SK-N-SH (cell line): ENCODE data around the gene REC8. TPM values are rescaled to one million over a fixed set of nuclear protein-coding genes. Genes with fewer than 3 reads are reported as not detected.

Experiments
- CTCF ChIA-PET: fragments of 300-600, 350-600 bp; formaldehyde crosslinking; extraction: SDS; loops from one replicate; lab custom pipeline; 2021; lab: Yijun Ruan, JAX
- POLR2A ChIA-PET: fragments of 350-600 bp; sonication (Branson Sonifier 250); formaldehyde crosslinking; extraction: SDS; loops from one replicate; lab custom pipeline; 2020; ENCODE audit warnings: antibody characterized with exemption, inconsistent platforms; lab: Yijun Ruan, JAX
- DNase-seq: peaks from one replicate; pipeline ENCODE4 v3.0.0; 2012
- H2AFZ ChIP-seq: fragments of 200-600 bp; sonication (generic); 2 replicates; pipeline ENCODE4 v1.8.1; 2016; ENCODE audit warnings: antibody characterized with exemption, mild to moderate bottlenecking, low read depth
- H3F3A ChIP-seq: fragments of 200-600 bp; sonication (generic); replicated peaks from 2 replicates; pipeline ENCODE3; 2016; ENCODE audit warnings: antibody characterized with exemption, mild to moderate bottlenecking; ENCODE audit not compliant: insufficient read depth
- H3K27ac ChIP-seq, 2 experiments: fragments of 200-500 bp in 1 of 2; fragments of 200-600 bp in 1 of 2; sonication (Bioruptor generic) in 1 of 2; sonication (generic), shearing (Covaris generic) in 1 of 2; 2 replicates each; pipeline versions ENCODE4 v1.5.1 to v1.6.1; 2014 to 2016; ENCODE audit warnings: low read depth in 2 of 2, inconsistent platforms in 1 of 2, low read length in 1 of 2, mild to moderate bottlenecking in 1 of 2, mixed read lengths in 1 of 2
- H3K27me3 ChIP-seq: fragments of 200-600 bp; sonication (generic), shearing (Covaris generic); 2 replicates; pipeline ENCODE4 v1.6.1; 2016; ENCODE audit warnings: mixed run types; ENCODE audit not compliant: insufficient read depth
- H3K36me3 ChIP-seq, 2 experiments: fragments of 200-500 bp in 1 of 2; fragments of 200-600 bp in 1 of 2; sonication (Bioruptor generic) in 1 of 2; sonication (generic) in 1 of 2; replicated peaks in 1 of 2; 2 replicates each; pipeline versions ENCODE3 to v1.5.1; 2014 to 2016; ENCODE audit warnings: low read length in 1 of 2, mild to moderate bottlenecking in 1 of 2; ENCODE audit not compliant: insufficient read depth in 2 of 2, control insufficient read depth in 1 of 2
- H3K4me1 ChIP-seq, 2 experiments: fragments of 200-500 bp in 1 of 2; fragments of 200-600 bp in 1 of 2; sonication (Bioruptor generic) in 1 of 2; sonication (generic), shearing (Covaris generic) in 1 of 2; 2 replicates each; pipeline versions ENCODE4 v1.5.1 to v1.6.1; 2014 to 2016; ENCODE audit warnings: low read depth in 1 of 2, low read length in 1 of 2, mixed run types in 1 of 2; ENCODE audit not compliant: insufficient read depth in 2 of 2, control insufficient read depth in 1 of 2
- H3K4me2 ChIP-seq: fragments of 200-600 bp; sonication (generic), shearing (Covaris generic); 2 replicates; pipeline ENCODE4 v1.6.1; 2017; ENCODE audit warnings: mixed run types
- H3K4me3 ChIP-seq, 2 experiments: fragments of 200-500 bp in 1 of 2; fragments of 200-600 bp in 1 of 2; sonication (Bioruptor generic) in 1 of 2; sonication (generic), shearing (Covaris generic) in 1 of 2; 2 replicates each; pipeline versions ENCODE4 v1.5.1 to v1.8.1; 2014 to 2016; ENCODE audit warnings: low read depth in 2 of 2, inconsistent platforms in 1 of 2, low read length in 1 of 2, mild to moderate bottlenecking in 1 of 2, mixed read lengths in 1 of 2, moderate library complexity in 1 of 2
- H3K79me2 ChIP-seq: fragments of 200-600 bp; sonication (generic); 2 replicates; pipeline ENCODE4 v1.8.1; 2017; ENCODE audit warnings: mild to moderate bottlenecking; ENCODE audit not compliant: insufficient read depth
- H3K9ac ChIP-seq: fragments of 200-600 bp; sonication (generic); 2 replicates; pipeline ENCODE4 v1.6.1; 2017; ENCODE audit warnings: mixed run types
- H3K9me2 ChIP-seq: fragments of 200-600 bp; sonication (generic); 2 replicates; pipeline ENCODE4 v1.6.1; 2017; ENCODE audit warnings: mixed run types
- H3K9me3 ChIP-seq: fragments of 200-600 bp; sonication (generic); 2 replicates; pipeline ENCODE4 v1.6.1; 2017; ENCODE audit warnings: mixed run types, mild to moderate bottlenecking, moderate library complexity
- H4K20me1 ChIP-seq: fragments of 200-600 bp; sonication (generic); 2 replicates; pipeline ENCODE4 v1.6.1; 2017; ENCODE audit warnings: mild to moderate bottlenecking, mixed run types; ENCODE audit not compliant: insufficient read depth
- EZH2phosphoT487 ChIP-seq: fragments of 200-600 bp; sonication (generic); IDR thresholded peaks from 2 replicates; pipeline ENCODE4 v1.6.1; 2017; ENCODE audit warnings: low read depth, mixed run types, mild to moderate bottlenecking, antibody characterized with exemption, moderate library complexity, borderline replicate concordance
- FOSL2 ChIP-seq: IDR thresholded peaks from 2 replicates; pipeline ENCODE4 v1.4.0; 2012; ENCODE audit warnings: low read depth, mild to moderate bottlenecking, moderate library complexity, borderline replicate concordance
- FOXJ3 ChIP-seq: sonication (generic); formaldehyde crosslinking; IDR thresholded peaks from 2 replicates; pipeline ENCODE4 v1.5.1; 2020; ENCODE audit warnings: mild to moderate bottlenecking, missing genetic modification reagents
- FOXM1 ChIP-seq: IDR thresholded peaks from 2 replicates; pipeline ENCODE4 v1.4.0; 2012; ENCODE audit warnings: low read depth, mild to moderate bottlenecking
- GABPA ChIP-seq: IDR thresholded peaks from 2 replicates; pipeline ENCODE4 v1.4.0; 2012; ENCODE audit warnings: low read depth, mild to moderate bottlenecking
- IRF3 ChIP-seq: fragments of 150-350 bp; IDR thresholded peaks from 2 replicates; pipeline ENCODE4 v1.6.1; 2016; ENCODE audit warnings: mild to moderate bottlenecking, low read depth, low read length
- MAX ChIP-seq: IDR thresholded peaks from 2 replicates; pipeline ENCODE4 v1.4.0; 2012; ENCODE audit warnings: low read depth
- NFIC ChIP-seq: IDR thresholded peaks from 2 replicates; pipeline ENCODE4 v1.4.0; 2012; ENCODE audit warnings: borderline replicate concordance
- POLR2AphosphoS5 ChIP-seq: IDR thresholded peaks from 2 replicates; pipeline ENCODE4 v1.6.1; 2012; ENCODE audit warnings: low read depth, low read length
- REST ChIP-seq: IDR thresholded peaks from 2 replicates; pipeline ENCODE4 v1.6.1; 2012; ENCODE audit warnings: mild to moderate bottlenecking, low read depth, low read length, moderate library complexity
- SIN3A ChIP-seq: IDR thresholded peaks from 2 replicates; pipeline ENCODE4 v1.6.1; 2012; ENCODE audit warnings: low read depth, mild to moderate bottlenecking, low read length, moderate library complexity, borderline replicate concordance
- SMC3 ChIP-seq: IDR thresholded peaks from 2 replicates; pipeline ENCODE4 v1.6.1; 2012; ENCODE audit warnings: low read depth, low read length, improper control_type of control experiment
- TAF1 ChIP-seq: IDR thresholded peaks from 2 replicates; pipeline ENCODE4 v1.6.1; 2012; ENCODE audit warnings: low read depth, mild to moderate bottlenecking, low read length, moderate library complexity, borderline replicate concordance
- YY1 ChIP-seq: IDR thresholded peaks from 2 replicates; pipeline ENCODE4 v1.4.0; 2012; ENCODE audit warnings: low read depth, mild to moderate bottlenecking
- WGBS: methylation state at CpG from one replicate; pipeline ENCODE4 v1.1.6; 2017; ENCODE audit warnings: low lambda C conversion rate; 5-methylcytosine and 5-hydroxymethylcytosine counted together
- polyA plus RNA-seq, 3 experiments: library from polyadenylated mRNA; depleted of rRNA; stranded (reverse); fragments of >200 nt; gene quantifications; 2 replicates each; pipeline ENCODE4 v1.2.3, GENCODE V29; 2012
- TF ChIP-seq, protein P1 (sequence below): IDR thresholded peaks from 2 replicates; pipeline ENCODE4 v1.4.0; 2012; ENCODE audit warnings: low read depth, borderline replicate concordance
- TF ChIP-seq, protein P2 (sequence below): fragments of 200-600 bp; sonication (generic); IDR thresholded peaks from 2 replicates; pipeline ENCODE4 v1.6.1; 2017; ENCODE audit warnings: antibody characterized with exemption, mild to moderate bottlenecking, moderate library complexity

Gene REC8
- polyA plus RNA-seq, 1 of the 3 experiments (the other 2 are of a cell fraction): 23.2 TPM

DNA sequence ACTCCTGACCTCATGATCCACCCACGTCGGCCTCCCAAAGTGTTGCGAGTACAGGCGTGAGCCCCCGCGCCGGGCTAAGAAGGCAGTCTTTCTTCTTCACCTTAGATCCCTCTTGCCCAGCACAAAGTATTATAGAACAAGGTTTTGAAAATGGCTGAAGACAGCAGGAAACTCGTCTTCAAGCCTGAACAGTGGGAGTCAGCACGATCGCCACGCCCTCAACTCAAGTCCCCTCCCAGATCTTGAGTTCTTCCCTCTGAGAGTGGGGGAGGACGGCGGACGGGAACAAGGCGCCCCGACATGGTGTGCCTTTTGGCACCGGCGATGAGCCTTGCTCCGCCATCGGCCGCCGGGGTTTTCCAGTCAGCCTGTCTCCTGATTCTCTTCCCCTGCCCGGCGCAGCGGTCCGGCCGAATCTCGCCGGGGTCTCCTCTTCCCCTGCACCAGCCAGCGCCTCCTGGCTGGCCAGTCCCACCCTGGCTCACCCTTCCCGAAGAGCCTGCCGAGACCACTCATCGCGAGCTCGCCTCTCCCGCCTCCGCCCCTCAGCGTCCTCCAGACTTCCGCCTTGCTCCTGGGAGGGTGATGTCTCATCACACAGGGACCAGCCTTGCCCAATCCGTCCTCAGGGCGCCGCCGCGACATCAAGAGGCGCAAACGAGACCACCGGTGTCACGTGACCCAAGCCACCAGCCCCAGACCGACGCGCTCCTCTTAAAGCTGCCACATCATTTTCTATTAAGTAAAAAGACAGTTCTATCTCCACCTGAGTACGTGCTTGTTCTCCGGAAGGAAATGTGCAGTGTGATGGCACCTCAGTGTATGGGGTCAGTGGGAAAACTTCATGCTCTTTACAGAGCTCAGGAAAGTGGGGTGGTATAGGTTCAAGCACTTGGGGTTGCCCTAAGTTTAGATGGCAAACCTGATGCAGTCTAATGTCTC, 41.3 kb downstream of the REC8 start, which contains the start of gene CHMP4A (continued):
- TF ChIP-seq, protein P1, sequence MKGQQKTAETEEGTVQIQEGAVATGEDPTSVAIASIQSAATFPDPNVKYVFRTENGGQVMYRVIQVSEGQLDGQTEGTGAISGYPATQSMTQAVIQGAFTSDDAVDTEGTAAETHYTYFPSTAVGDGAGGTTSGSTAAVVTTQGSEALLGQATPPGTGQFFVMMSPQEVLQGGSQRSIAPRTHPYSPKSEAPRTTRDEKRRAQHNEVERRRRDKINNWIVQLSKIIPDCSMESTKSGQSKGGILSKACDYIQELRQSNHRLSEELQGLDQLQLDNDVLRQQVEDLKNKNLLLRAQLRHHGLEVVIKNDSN: peak; percentile 96
- TF ChIP-seq IRF3 (peak; percentile 21; the same call in 1 of the 2 replicates), SIN3A (no peak), NFIC (0 out of 2 replicates have a peak, but pooled peaks have one; percentile 5)

GRCh38 chr14:24213866-24214662, 42.2 kb downstream of the REC8 start:
- H3F3A ChIP-seq: peaks cover 26% of the 10 kb centered on the region
- H3K27ac ChIP-seq: peak overlapping the region; percentile 80 to 96
- no peaks in the 10 kb centered on the region for H3K9me2 ChIP-seq
- no peak for DNase-seq
- H3K4me1 ChIP-seq: peaks cover 9 to 17% of the 10 kb centered on the region in 2 experiments; a peak in 3 of 4 replicates
- peaks cover 25 to 47% of the 10 kb centered on the region in 2 experiments for H3K36me3 ChIP-seq
- peaks cover 1% of the 10 kb centered on the region; the same call in 1 of the 2 replicates for H4K20me1 ChIP-seq
- no peaks in the 10 kb centered on the region for H3K9me3 ChIP-seq
- no peaks in the 10 kb centered on the region for H3K27me3 ChIP-seq
- 85% methylated on average over 7 of the region's 7 CpGs for WGBS
- peak overlapping the region; percentile 73 to 80 for H3K4me3 ChIP-seq
- POLR2A ChIA-PET: interaction anchor here (0.8 to 2.0 kb wide), 8 partner anchors 11 to 67 kb away, joined by 3 to 15 read pairs (median 5); partner anchors contain the start of genes IPO4, PSME2, RABGGTA and RNF31
- H3K4me2 ChIP-seq: peak overlapping the region; percentile 78
- peak overlapping the region; percentile 78 for H2AFZ ChIP-seq
- peak overlapping the region; percentile 98; the same call in 1 of the 2 replicates for H3K9ac ChIP-seq
- CTCF ChIA-PET: interaction anchor here (0.6 to 3.8 kb wide), 11 partner anchors 19 to 218 kb away, joined by 3 to 20 read pairs (median 4); partner anchors contain the start of genes CIDEB, DCAF11, RABGGTA and TINF2
- H3K79me2 ChIP-seq: peaks cover 46% of the 10 kb centered on the region
- TF ChIP-seq FOXM1 (no peak), NFIC (no peak), POLR2AphosphoS5 (no peak), FOSL2 (no peak), EZH2phosphoT487 (no peak), FOXJ3 (CRISPR knock-in tag) (no peak), GABPA (no peak), IRF3 (no peak), TAF1 (no peak), REST (no peak), SMC3 (no peak), MAX (no peak), YY1 (no peak)
- TF ChIP-seq, protein P2, sequence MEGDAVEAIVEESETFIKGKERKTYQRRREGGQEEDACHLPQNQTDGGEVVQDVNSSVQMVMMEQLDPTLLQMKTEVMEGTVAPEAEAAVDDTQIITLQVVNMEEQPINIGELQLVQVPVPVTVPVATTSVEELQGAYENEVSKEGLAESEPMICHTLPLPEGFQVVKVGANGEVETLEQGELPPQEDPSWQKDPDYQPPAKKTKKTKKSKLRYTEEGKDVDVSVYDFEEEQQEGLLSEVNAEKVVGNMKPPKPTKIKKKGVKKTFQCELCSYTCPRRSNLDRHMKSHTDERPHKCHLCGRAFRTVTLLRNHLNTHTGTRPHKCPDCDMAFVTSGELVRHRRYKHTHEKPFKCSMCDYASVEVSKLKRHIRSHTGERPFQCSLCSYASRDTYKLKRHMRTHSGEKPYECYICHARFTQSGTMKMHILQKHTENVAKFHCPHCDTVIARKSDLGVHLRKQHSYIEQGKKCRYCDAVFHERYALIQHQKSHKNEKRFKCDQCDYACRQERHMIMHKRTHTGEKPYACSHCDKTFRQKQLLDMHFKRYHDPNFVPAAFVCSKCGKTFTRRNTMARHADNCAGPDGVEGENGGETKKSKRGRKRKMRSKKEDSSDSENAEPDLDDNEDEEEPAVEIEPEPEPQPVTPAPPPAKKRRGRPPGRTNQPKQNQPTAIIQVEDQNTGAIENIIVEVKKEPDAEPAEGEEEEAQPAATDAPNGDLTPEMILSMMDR: no peak
